GM21825 (cell line): Measurements from ENCODE around the gene ASPHD1.
"Not testable (repeated sequence)": the region's sequence is repeated elsewhere in the genome, so short reads cannot be mapped to it uniquely, and the experiment has no call there.

Source experiments
- ATAC-seq: cut with Tn5 transposase; IDR thresholded peaks from one replicate; pipeline ENCODE4 v1.9.1; 2021; ENCODE audit warnings: mild to moderate bottlenecking, moderate library complexity; ENCODE audit not compliant: unreplicated experiment

Gene ASPHD1, protein sequence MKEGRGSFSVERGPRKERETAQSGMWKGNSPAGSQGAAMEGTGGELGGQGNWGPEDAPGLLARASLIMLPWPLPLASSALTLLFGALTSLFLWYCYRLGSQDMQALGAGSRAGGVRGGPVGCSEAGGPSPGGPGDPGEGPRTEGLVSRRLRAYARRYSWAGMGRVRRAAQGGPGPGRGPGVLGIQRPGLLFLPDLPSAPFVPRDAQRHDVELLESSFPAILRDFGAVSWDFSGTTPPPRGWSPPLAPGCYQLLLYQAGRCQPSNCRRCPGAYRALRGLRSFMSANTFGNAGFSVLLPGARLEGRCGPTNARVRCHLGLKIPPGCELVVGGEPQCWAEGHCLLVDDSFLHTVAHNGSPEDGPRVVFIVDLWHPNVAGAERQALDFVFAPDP

DNA sequence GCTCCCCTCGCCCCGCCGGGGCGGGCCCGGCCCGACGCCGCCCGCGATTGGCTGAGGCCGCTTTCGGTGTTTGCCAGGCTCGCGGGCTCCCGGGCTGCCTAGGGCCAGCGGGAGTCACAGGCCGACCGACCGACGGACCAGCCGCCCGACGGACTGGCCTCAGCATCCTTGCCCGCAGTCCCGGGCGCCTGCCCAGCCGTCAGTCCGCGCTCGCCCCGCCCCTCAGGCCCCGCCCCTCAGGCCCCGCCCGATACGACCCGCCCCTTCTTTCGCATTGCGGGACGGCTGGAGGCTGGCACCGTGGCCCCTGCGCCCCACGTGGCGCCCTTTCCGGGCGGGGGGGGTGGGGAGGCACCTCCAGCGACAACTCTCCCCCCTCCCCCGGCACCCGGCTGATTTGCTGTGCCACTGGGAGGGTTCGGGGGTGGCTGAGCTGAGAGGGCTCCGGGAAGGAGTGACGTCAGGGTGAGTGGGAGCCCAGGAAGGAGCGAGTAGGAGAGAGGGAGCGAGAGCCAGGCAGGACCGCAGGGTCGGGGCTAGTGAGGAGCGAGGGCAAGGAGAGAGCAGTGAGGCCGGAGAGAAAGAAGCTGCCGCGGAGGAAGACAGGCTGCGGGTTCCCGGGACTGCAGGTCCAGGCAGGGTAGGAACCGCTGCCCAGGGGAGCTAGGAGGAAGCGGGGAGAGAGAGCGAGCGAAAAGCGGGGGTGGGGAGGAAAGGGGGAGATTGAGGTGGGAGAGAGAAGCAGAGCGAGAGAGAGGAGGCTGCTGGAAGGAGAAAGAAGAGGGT is at the start of gene ASPHD1:
ASPHD1 (plus strand) TSS at position 387 of the 786 bp plus-strand sequence. CDS start 484 bp downstream, outside the sequence.
- no peak for ATAC-seq

DNA sequence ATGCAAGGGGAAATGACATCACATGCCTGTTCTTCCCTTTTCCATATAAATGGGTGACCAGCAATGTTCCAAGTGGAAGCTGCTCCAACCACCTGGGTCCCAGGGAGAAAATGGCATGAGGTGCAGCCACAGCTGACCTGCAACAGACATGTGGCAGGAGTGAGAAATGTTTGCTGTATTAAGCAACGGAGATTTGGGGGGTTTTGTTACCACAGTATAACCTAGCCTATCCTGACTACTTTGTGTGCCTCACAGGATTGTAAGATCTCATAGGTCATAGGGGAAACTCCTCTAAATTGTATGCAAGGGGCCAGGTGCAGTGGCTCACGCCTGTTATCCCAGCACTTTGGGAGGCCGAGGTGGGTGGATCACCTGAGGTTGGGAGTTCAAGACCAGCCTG is 49.3 kb upstream of the ASPHD1 start:
- ATAC-seq, result no peak

DNA sequence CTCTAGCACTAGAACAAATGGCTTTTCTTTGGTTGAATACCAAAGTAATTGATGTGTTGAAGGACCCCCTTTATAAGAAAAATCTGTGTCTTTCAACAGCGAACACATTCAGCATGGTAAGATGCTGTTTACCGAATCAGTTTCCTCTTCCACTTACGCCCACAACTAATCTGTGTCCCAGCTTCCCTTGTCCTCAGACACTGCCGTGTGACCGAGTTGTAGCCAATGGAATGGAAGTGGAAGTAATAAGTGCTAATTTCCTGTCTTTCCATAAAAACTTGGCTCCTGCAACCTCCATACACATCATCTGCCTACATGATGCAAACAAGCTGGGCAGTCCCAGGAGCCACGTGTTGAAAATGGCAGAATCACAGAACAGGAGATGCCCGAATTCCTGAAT is 47.6 kb upstream of the ASPHD1 start:
- ATAC-seq, result no peak

DNA sequence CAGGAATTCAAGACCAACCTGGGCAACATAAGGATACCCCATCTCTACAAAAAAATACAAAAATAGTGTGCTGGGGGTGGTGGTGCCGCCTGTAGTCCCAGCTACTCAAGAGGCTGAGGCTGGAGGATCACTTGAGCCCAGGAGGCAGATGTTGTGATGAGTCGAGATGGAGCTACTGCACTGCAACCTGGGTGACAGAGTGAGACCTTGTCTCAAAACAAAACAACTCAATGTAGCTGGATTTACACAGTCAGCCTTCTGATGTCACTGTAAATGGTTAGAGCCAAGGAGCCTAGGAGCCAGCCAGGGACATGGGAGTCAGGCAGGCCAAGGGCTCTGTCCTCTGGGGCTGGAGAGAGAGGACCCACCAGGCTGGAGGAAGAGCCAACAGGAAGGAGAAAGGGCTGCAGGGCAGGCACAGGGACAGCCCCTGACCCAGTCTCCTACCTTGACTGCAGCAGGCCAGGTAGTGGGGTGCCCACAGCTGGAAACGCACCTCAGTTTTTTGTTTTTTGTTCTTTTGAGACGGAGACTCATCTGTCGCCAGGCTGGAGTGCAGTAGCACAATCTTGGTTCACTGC is 45.7 kb upstream of the ASPHD1 start:
- no peak for ATAC-seq

DNA sequence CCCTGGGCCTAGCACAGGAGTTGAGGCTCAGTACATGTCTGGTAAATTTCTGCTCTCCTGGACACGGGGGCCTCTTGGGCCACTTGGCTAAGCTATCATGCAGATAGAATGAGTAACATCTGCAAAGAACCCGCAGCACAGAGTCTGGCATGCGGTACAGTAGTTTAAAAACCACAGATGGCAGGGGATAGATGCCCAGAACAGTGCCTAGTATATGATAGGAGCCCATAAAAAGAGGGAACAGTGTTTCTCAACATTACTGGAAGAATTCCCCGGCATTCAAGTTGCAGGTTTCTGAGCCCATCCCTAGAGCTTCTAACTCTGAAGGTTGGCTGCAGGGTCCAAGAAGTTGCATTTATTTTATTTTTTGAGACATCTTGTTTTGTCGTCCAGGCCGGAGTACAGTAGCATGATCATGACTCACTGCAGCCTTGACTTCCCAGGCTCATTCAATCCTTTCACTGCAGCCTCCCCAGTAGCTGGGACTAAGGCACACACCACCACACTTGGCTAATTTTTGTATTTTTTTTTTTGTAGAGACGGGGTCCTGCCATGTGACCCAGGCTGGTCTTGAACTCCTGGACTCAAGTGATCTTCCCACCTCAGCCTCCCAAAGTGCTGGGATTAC is 43.0 kb upstream of the ASPHD1 start:
- ATAC-seq, result no peak

DNA sequence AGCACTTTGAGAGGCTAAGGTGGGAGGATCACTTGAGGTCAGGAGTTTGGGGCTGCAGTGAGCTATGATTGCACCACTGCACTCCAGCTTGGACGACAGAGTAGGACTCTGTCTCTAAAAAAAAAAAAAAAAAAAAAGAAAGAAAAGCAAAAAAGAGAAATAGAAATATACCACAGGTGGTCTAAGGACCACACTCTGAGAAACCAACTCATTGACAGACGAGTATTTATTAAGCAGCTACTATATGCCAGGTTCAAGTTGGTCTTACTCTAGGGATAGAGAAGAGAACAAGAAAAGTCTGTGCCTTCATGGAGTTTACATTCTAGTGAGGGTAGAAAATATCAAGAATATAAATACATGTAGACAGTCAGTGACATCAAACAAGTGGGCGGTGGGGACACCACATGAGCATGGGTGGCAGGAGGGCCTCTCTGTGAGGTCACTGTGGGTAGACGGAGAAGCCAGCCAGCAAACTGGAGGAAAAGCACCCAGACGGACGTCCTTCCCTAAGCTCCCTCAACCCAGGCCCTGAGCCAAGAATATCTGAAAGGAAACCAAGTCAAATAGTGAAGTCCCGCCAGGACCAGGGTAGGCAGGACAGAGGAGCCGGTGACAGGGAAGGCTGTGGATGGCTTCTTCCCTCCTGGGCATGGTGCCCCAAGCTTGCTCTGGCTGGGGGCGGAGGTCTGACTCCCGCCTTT is 42.0 kb upstream of the ASPHD1 start:
- no peak for ATAC-seq

DNA sequence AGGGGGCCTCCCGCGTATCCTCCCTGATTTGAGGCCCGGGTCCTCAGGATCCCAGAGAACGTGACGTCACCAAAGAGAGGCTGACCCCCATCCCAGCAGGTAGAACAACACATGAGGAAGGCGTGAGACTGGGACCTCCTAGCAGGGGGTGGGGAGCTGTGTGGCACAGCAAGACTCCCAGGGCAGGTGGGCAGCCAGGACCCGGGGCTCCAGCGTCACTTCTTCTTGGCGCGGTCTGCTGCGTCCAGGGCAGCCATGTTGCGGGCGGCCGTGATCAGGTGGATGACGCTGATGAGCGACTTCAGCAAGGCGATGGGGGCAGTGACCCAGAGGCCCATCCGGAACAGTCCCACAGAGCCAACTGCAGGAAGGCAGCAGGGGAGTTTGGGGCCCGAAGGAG is 41.3 kb upstream of the ASPHD1 start:
- no peak for ATAC-seq

DNA sequence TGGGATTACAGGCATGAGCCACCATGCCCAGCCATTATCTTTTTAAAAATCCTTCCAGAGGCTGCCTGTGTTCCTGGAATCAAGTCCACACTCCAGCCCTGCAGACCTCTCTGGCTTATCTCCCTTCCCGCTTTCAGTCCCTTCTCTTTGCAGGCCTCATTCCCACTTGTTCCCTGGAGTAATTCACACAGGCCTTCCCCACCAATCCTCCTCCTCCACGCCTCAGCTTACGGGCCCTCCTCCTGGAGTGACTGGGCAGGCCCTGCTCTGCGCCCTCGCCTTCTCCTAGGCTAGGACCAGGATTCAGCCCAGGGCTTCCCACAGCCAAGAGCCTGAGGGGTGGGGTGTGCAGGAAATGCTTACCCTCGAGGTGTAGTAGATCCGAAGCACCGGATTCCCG is 40.1 kb upstream of the ASPHD1 start:
- ATAC-seq, result no peak

DNA sequence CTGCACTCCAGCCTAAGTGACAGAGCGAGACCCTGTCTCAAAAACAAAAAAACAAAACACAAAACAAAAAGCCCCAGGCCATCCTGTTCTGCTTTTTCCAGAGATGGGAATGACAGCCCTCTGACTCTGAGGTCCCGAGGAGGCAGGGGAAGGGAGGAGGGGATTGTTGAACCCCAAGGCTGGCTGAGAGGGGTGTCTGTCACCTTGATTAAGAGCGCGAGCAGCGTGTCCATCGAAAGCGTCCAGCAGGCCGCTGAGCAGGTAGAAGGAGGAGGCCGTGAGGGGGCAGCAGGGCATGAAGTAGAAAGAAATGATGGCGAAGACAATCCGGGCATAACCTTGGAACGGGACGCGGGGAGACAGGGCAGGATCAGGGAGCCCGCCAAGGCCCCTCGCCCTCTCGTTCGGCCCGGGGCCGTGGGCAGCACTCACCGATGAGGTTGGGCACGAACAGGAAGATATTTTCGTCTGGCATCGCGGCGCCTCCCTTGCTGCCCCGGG is 37.9 kb upstream of the ASPHD1 start:
- ATAC-seq, result no peak

DNA sequence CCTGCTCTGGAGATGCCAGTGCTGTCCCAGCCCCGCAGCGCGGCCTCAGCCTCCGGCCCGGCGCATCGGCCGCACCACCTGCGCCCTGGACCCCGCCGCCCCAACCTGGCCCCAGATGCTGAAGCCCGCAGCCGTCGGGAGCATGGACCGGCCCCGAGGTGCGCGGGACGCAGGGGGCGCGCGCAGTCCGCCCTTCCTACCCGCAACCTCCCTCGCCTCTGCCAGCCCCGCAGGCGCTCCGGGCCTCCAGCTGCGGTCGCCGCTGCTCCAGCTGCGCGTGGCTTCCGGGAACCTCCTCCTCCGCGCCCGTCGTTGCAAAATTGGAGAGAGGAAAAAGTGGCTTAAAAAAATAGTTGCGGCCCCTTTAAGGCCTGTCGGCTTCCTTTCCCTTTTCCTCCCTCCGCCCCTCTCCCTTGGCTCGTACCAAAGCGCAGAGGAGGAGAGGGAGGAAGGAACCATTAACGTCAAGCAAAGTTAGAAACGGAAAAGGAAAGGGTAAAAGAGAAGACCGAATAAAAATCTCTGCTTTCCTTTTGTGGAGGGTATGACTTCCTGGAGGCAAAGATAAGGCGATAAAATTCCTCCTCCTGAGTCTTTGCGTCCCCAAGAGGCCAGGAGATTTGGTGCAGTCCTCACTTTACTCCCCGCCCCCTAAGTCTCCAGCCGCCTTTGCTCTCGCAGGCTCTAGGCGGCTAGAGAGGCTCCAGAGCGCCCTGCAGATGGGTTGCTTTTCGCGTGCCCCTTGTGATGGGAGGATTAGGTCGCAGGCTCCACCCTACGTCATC is 37.2 kb upstream of the ASPHD1 start, which contains the start of gene CDIPT:
CDIPT (minus strand) TSS at position 343 of the 785 bp plus-strand sequence. CDS start 369 bp downstream, outside the sequence.
- ATAC-seq, result peak; percentile 90

DNA sequence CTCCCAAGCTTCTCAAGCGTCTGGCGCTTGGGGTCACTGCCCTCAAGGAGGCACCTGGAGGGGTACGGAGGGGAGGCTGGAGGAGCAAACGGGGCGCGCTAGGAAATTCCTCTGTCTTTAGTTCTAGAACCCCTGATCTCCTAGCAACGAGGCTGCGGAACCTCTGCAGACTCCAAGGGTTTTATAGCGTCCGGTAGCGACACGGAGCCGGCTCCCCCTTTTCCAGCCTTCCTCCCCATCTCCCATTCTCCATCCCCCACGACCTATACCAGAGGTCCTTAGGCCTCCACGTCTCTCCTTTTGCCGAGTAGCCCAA is 36.7 kb upstream of the ASPHD1 start:
- no peak for ATAC-seq

DNA sequence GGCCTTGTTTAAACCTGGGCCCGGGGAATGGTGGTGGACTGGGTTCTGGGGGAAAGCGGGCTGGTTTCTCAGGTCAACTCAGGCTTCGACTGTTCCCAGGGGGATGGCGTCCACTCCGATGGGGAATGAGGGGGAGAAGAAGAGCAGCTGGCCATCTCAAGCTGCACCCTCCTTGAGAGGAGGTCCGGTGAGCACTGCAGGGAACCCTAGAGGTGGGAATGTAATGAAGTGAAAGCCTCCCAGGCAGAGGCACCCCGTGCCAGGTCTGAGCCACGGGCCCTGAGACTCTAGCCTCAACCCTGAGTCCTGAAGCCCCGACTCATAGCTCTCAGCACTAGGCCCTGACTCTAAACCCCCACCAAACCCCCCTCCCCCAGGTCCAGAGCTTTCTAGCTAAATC is 36.1 kb upstream of the ASPHD1 start:
- ATAC-seq, result no peak

DNA sequence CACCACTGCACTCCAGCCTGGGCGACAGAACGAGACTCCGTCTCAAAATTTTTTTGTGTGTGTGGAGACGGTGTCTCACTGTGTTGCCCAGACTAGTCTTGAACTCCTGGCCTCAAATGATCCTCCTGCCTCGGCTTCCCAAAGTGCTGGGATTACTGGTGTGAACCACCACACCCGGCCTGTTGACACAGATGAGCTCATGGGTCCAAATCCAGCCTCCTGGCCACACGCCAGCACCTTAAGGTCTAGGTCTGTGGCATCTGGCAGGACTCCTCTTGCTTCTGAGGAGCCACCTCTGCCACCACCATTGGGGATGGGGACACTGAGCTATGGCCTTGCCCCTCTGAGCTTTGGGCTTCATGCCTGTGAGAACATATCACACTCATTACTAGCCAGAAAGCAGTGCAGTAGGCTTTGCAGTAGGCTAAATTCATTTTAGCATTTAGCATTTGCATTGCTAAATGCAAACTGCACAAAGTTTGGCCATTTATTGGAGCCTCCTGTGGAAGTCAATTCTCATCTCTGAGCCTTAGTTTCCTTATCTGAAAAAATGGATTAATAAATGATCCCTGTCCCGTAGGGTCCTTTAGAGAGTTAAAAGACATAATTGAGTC is 31.8 kb upstream of the ASPHD1 start:
- no peak for ATAC-seq

DNA sequence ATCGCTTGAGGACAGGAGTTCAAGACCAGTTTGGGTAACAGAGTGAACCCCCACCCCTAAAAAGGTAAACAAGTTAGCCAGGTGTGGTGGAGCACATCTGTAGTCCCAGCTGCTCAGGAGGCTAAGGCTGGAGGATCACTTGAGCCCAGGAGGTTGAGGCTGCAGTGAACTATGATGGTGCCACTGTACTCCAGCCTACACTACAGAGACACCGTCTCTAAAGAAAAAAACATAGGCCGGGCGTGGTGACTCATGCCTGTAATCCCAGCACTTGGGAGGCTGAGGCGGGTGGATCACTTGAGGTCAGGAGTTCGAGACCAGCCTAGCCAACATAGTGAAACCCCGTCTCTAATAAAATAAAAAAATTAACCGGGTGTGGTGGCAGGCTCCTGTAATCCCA is 31.2 kb upstream of the ASPHD1 start:
- not testable (repeated sequence) for ATAC-seq

DNA sequence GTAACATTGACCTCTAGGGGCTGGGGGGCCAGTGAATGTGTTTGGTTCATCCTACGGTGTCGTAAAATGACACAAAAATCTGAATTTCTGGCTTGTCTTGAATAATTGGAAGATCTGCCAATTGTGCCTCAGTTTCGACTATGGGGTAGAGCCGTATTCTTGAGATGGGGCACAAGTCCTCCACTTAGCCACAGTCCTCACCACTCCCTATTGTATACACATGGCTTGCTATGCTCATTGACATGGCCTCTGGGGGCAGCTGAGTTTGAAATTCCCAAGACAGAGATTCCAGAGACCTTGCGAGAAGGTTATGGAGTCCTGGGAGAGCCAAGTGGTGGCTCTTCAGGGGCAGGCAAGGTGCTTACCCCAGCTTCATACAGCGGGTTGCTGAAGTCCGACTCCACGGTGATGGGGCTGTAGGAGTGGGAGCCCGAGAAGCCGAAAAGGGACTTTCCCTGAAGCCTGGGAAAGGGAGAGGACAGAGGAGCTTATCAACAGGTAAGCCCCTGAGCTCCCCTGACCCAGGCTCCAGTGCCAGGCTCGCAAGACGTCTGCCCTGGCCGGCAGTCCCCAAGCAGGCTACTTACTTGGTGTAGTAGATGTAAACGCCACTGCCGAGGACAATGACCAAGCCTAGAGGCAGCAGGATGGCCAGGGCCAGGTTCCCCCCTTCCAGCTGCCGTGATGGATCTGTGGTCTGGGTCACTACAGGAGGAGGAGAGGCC is 28.3 kb upstream of the ASPHD1 start:
- ATAC-seq, result no peak

DNA sequence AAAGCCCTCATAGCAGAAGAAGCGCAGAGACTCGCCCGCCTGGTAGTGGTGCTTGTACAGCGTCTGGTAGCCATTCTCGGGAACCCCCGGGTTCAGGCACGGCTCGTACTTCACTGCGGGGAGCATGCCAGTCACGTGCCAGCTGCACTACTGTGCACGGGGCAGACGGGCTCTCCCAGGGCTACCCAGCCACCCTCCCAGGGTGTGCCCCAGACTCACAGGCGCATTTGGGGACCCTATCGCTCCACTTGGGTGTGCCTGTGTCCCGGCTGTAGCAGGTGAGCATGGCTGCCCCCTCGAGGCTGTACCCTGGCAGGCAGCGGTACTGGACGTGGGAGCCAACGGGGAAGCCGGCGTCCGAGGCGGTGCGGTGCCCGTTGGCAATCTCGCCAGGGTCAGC is 27.0 kb upstream of the ASPHD1 start:
- no peak for ATAC-seq

DNA sequence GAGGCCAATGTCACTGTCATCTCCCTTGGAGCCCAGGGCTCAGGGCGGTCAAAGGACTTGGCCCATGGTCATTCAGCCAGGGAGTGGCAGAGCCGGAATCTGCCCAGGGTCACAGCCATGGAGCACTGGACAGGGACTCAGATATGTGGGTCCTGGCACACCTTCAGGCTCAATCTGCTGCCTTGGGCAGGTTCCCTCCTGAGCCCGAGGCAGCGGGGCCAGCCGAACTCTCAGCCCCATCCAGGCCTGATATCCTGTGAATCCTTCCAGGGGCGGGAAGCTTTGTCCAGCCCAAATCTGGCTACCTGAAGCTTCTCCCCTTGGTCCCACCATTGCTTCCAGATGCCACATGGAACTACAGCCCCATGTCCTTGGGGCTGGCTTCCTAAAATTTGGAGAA is 25.1 kb upstream of the ASPHD1 start:
- no peak for ATAC-seq

DNA sequence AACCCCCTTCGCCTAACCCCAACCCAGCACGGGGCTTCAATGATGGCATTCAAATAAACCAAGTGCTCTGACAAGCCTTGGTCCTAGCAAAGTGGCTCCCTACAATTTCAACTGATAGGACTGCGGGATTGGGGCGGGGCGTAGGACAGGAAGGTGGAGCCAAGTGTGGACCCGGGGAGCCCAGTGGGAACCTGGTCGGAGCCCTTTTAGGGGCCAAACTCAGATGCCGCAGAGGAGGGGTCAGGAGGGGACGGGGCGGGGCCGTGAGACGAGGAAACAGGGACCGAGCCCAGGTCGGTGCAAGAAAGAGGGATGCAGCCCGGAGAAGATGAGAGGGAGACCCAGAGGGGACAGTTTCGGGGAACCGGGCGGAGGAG is 24.1 kb upstream of the ASPHD1 start:
- ATAC-seq, result no peak
